NB4 (cell line): Measurements from ENCODE around the gene GTF2A1L.
"Not testable (repeated sequence)": the region's sequence is repeated elsewhere in the genome, so short reads cannot be mapped to it uniquely, and the experiment has no call there.

Source experiments
- DNase-seq: peaks from one replicate; pipeline ENCODE4 v3.0.0; 2010; ENCODE audit warnings: low read depth
- H3K4me3 ChIP-seq: one replicate; pipeline ENCODE4 v1.5.1; 2011; ENCODE audit warnings: mild to moderate bottlenecking, low read depth, low read length, moderate library complexity
- MYC ChIP-seq: IDR thresholded peaks from 2 replicates; pipeline ENCODE4 v1.6.1; 2011; ENCODE audit warnings: low read depth, low read length
- POLR2A ChIP-seq: IDR thresholded peaks from 2 replicates; pipeline ENCODE4 v1.6.1; 2011; ENCODE audit warnings: mild to moderate bottlenecking; ENCODE audit not compliant: insufficient read length; ENCODE audit errors: extremely low read depth
- TF ChIP-seq, protein P1 (sequence below): IDR thresholded peaks from one replicate; pipeline ENCODE4 v1.5.1; 2012; ENCODE audit warnings: low read depth, low read length
- TF ChIP-seq, protein P2 (sequence below): IDR thresholded peaks from 2 replicates; pipeline ENCODE4 v1.6.1; 2011; ENCODE audit warnings: low read depth, low read length

The GTF2A1L gene

DNA sequence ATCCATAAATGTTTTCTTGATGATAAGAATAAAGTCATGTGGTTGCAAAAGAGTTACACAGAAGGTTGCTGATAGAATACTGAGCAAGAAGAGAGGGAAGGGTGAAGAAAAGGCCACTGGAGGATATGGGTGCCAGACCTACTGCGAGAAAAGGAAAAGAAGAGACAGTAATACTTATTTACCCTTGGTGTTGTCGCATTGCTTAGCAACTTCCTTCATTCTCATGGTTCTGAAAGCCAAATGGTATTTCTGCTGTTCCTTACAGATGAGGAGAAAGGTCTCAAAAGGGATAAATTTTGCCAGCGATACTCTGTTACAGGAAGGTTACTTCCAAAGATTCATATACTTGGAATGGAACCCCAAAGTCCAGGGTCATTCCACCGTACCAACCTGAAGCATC lies 75.4 kb downstream of the GTF2A1L start:
- no peak for TF ChIP-seq POLR2A
- TF ChIP-seq, protein P1, sequence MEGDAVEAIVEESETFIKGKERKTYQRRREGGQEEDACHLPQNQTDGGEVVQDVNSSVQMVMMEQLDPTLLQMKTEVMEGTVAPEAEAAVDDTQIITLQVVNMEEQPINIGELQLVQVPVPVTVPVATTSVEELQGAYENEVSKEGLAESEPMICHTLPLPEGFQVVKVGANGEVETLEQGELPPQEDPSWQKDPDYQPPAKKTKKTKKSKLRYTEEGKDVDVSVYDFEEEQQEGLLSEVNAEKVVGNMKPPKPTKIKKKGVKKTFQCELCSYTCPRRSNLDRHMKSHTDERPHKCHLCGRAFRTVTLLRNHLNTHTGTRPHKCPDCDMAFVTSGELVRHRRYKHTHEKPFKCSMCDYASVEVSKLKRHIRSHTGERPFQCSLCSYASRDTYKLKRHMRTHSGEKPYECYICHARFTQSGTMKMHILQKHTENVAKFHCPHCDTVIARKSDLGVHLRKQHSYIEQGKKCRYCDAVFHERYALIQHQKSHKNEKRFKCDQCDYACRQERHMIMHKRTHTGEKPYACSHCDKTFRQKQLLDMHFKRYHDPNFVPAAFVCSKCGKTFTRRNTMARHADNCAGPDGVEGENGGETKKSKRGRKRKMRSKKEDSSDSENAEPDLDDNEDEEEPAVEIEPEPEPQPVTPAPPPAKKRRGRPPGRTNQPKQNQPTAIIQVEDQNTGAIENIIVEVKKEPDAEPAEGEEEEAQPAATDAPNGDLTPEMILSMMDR = no peak
- TF ChIP-seq, protein P2, sequence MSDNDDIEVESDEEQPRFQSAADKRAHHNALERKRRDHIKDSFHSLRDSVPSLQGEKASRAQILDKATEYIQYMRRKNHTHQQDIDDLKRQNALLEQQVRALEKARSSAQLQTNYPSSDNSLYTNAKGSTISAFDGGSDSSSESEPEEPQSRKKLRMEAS = no peak
- TF ChIP-seq MYC = no peak
- no peak overlapping the region for H3K4me3 ChIP-seq
- no peak for DNase-seq

DNA sequence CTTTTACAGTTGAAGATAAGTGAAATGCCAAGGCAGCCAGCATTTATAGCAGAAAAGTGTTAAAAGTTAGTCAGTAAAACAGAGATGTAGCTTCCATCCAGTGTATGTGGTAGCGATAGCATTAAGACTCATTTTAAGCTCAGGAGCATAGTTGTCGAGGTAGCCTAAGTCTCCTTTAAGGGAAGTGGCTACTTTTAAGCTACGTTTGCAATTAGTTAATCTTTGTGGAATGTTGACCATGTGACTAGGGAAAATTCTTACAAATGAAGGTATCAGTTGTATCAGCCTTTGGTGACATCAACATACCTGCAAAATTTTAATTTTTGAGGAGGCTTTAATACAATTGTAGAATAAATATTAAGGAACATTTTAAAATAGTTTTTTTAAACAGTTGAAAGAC lies 76.0 kb downstream of the GTF2A1L start:
- DNase-seq = no peak
- H3K4me3 ChIP-seq = no peak overlapping the region
- TF ChIP-seq, protein P2 = no peak
- no peak for TF ChIP-seq MYC
- no peak for TF ChIP-seq POLR2A
- TF ChIP-seq, protein P1 = no peak

DNA sequence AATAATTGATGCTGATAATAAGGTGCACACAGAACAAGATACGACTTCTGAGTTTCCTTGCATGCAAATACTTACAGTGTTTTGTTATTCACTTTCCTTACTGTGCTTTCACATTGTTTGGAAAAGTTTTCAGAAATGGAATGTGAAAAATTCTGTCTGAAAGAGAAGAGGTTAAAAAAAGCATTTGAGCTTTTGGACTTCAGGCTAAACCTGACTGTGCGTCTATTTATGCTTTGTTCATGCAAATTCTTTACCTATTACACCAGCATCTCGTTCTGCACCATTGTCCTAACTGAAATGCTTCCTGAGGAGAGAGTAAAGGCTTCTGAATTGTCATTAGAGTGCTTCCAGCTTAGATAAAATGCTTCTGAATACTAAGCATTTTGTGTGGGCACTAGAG lies 76.5 kb downstream of the GTF2A1L start:
- DNase-seq = no peak
- H3K4me3 ChIP-seq = no peak overlapping the region
- TF ChIP-seq, protein P1 = no peak
- no peak for TF ChIP-seq MYC
- TF ChIP-seq POLR2A = no peak
- TF ChIP-seq, protein P2 = no peak

DNA sequence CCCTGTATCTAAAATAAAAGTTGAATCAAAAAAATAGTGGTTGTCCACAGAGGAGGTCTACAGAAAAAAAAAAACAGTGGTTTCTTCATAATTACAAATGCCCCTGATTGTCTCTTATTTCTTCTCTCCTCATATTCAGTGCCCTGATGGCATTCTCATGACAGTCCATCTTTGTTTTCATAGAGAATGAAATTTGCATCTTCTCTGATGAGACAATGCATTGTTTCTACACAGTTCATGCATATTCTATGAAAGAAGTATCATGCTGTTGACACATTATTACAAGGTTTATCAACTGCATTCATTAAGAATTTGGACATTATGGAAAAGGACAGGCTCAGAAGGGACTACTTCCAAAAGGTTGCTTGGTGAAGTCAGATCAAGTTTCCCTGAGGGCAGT lies 78.3 kb downstream of the GTF2A1L start:
- H3K4me3 ChIP-seq = no peak overlapping the region
- no peak for DNase-seq
- TF ChIP-seq POLR2A = no peak
- TF ChIP-seq MYC = no peak
- TF ChIP-seq, protein P2 = no peak

DNA sequence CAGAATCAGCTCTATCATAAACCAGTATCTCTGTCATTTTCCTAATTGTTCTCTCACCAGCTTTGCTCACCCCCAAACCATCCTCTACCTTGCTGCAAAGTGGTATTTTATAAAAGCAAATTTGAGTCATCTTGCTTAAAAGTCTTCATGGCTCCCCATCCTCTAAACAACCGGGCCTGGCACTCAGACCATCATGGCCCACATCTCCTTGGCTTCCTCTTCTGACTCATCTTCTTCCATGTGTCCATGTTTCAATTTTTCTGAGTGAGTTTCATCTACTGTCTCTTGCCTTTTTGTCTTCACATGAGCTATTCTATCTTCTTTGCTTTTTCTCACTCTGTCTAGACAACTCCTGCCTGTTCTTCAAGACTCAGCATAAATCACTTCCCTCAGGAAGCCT lies 79.2 kb downstream of the GTF2A1L start:
- TF ChIP-seq, protein P2 = no peak
- TF ChIP-seq, protein P1 = no peak
- DNase-seq = no peak
- H3K4me3 ChIP-seq = no peak overlapping the region

DNA sequence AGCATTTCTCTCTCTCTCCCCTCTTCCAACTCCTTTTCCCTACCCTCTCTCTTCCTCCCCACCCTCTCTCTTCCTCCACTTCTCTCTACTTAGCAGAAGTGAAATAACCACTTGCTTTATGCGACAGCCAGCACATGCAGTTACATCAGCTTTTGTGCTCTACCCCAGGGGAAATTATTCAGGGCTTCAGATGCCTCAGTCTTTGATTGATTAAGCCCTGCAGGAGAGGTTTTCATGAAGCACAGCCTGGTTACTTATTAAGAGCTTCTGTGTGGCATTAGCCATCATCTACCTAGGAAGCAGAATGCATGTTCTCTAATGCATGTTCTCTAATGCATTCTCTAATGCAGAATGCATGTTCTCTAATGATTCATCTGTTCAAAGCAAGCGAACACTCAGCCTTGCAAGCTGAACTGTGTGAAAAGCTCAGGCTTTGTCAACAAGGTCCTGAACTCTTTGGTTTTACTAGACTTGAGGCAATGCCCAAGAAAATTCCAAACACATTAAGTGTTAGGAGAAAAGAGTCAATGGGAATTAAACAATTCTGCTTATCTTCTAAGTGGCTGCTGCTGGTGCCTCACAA lies 81.8 kb downstream of the GTF2A1L start:
- H3K4me3 ChIP-seq = no peak overlapping the region
- TF ChIP-seq MYC (no peak), POLR2A (no peak)
- TF ChIP-seq, protein P1 = no peak
- TF ChIP-seq, protein P2 = no peak
- DNase-seq = no peak

DNA sequence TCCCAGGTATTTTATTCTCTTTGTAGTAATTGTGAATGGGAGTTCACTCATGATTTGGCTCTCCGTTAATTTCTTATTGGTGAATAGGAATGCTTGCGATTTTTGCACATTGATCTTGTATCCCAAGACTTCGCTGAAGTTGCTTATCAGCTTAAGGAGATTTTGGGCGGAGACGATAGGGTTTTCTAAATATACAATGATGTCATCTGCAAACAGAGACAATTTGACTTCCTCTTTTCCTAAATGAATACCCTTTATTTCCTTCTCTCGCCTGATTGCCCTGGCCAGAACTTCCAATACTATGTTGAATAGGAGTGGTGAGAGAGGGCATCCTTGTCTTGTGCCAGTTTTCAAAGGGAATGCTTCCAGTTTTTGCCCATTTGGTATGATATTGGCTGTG lies 86.0 kb downstream of the GTF2A1L start:
- DNase-seq, H3K4me3 ChIP-seq: not testable (repeated sequence)
